IMR-90 (cell line): ENCODE data around the gene PSMG1. TPM values are rescaled to one million over a fixed set of nuclear protein-coding genes. Genes with fewer than 3 reads are reported as not detected.
"Not testable (repeated sequence)": the region's sequence is repeated elsewhere in the genome, so short reads cannot be mapped to it uniquely, and the experiment has no call there.

Experiments used
- ATAC-seq: fragments of 200-7000 bp; cut with Tn5 transposase; 2 replicates; pipeline ENCODE4 v1.9.1; 2020; ENCODE audit warnings: low read depth, mild to moderate bottlenecking, moderate library complexity
- BruUV-seq: library from RNA; stranded (reverse); fragments of 400-500 nt; replicated peaks from 2 replicates; lab custom pipeline; 2021; lab: Mats Ljungman, UMichigan
- CTCF ChIA-PET: fragments of 300-600 bp; formaldehyde crosslinking; extraction: SDS; loops from one replicate; lab custom pipeline; 2021; ENCODE audit warnings: antibody characterized with exemption; lab: Yijun Ruan, JAX
- POLR2A ChIA-PET: fragments of 300-600 bp; sonication (Branson Sonifier 250); formaldehyde crosslinking; loops from one replicate; lab custom pipeline; 2022; ENCODE audit warnings: antibody characterized with exemption; ENCODE audit not compliant: unreplicated experiment; lab: Charles Lee
- DNase-seq: peaks from one replicate; pipeline ENCODE4 v3.0.0; 2013
- H2AFZ ChIP-seq: replicated peaks from 2 replicates; pipeline ENCODE3; 2013; ENCODE audit warnings: low read length, mild to moderate bottlenecking; ENCODE audit not compliant: poor library complexity
- H2AK5ac ChIP-seq: 2 replicates; pipeline ENCODE4 v1.6.1; 2013; ENCODE audit warnings: low read depth, low read length, inconsistent platforms
- H2AK9ac ChIP-seq: replicated peaks from 2 replicates; pipeline ENCODE3; 2013; ENCODE audit warnings: mild to moderate bottlenecking, low read depth, low read length, moderate library complexity; ENCODE audit not compliant: poor library complexity
- H2BK120ac ChIP-seq: 2 replicates; pipeline ENCODE4 v1.6.1; 2013; ENCODE audit warnings: low read depth, low read length, inconsistent platforms
- H2BK15ac ChIP-seq: 3 replicates; pipeline ENCODE4 v1.6.1; 2013; ENCODE audit warnings: low read depth, low read length, inconsistent platforms
- H2BK20ac ChIP-seq: 2 replicates; pipeline ENCODE4 v1.6.1; 2013; ENCODE audit warnings: low read depth, mild to moderate bottlenecking, inconsistent platforms, low read length, moderate library complexity
- H2BK5ac ChIP-seq: 2 replicates; pipeline ENCODE4 v1.6.1; 2013; ENCODE audit warnings: mild to moderate bottlenecking, low read depth, low read length, inconsistent platforms; ENCODE audit not compliant: poor library complexity, severe bottlenecking
- H3K14ac ChIP-seq: replicated peaks from 2 replicates; pipeline ENCODE4 v1.6.1; 2013; ENCODE audit warnings: low read depth, low read length, inconsistent platforms
- H3K18ac ChIP-seq: 2 replicates; pipeline ENCODE4 v1.6.1; 2013; ENCODE audit warnings: low read depth, low read length, control low read depth
- H3K23ac ChIP-seq: 2 replicates; pipeline ENCODE4 v1.6.1; 2013; ENCODE audit warnings: low read depth, low read length, inconsistent platforms
- H3K27ac ChIP-seq: 2 replicates; pipeline ENCODE4 v1.5.1; 2013; ENCODE audit warnings: mild to moderate bottlenecking, control low read depth, low read length; ENCODE audit not compliant: insufficient read depth
- H3K27me3 ChIP-seq: 2 replicates; pipeline ENCODE4 v1.6.1; 2013; ENCODE audit warnings: low read length; ENCODE audit not compliant: control insufficient read depth, insufficient read depth
- H3K36me3 ChIP-seq: 2 replicates; pipeline ENCODE4 v1.6.1; 2013; ENCODE audit warnings: low read length, mixed read lengths; ENCODE audit not compliant: control insufficient read depth, insufficient read depth
- H3K4ac ChIP-seq: 2 replicates; pipeline ENCODE4 v1.6.1; 2013; ENCODE audit warnings: low read depth, low read length, inconsistent platforms
- H3K4me1 ChIP-seq: 2 replicates; pipeline ENCODE4 v1.6.1; 2013; ENCODE audit warnings: low read length, mixed read lengths; ENCODE audit not compliant: control insufficient read depth, insufficient read depth
- H3K4me2 ChIP-seq: 2 replicates; pipeline ENCODE4 v1.6.1; 2013; ENCODE audit warnings: low read depth, mild to moderate bottlenecking, control low read depth, low read length, moderate library complexity
- H3K4me3 ChIP-seq: 2 replicates; pipeline ENCODE4 v1.5.1; 2013; ENCODE audit warnings: low read depth, mild to moderate bottlenecking, control low read depth, low read length, moderate library complexity; ENCODE audit not compliant: insufficient read depth
- H3K56ac ChIP-seq: 2 replicates; pipeline ENCODE4 v1.6.1; 2013; ENCODE audit warnings: low read length, inconsistent platforms; ENCODE audit not compliant: insufficient read depth; ENCODE audit errors: extremely low read depth
- H3K79me1 ChIP-seq, 2 experiments: 2 replicates each; pipeline ENCODE4 v1.6.1; 2013; ENCODE audit warnings: low read length in 2 of 2, inconsistent platforms in 1 of 2, low read depth in 1 of 2
- H3K9ac ChIP-seq: 2 replicates; pipeline ENCODE4 v1.6.1; 2013; ENCODE audit warnings: low read depth, low read length, control low read depth
- H3K9me1 ChIP-seq: 2 replicates; pipeline ENCODE4 v1.6.1; 2013; ENCODE audit warnings: low read length, inconsistent platforms; ENCODE audit not compliant: insufficient read depth
- H3K9me3 ChIP-seq: 2 replicates; pipeline ENCODE4 v1.6.1; 2013; ENCODE audit warnings: low read length; ENCODE audit not compliant: control insufficient read depth, insufficient read depth
- H4K20me1 ChIP-seq: 2 replicates; pipeline ENCODE4 v1.6.1; 2013; ENCODE audit warnings: low read length, inconsistent platforms; ENCODE audit not compliant: insufficient read depth
- H4K5ac ChIP-seq: 2 replicates; pipeline ENCODE4 v1.6.1; 2013; ENCODE audit warnings: mild to moderate bottlenecking, low read depth, low read length, control low read depth
- H4K8ac ChIP-seq, 2 experiments: 2 replicates each; pipeline ENCODE4 v1.6.1; 2013; ENCODE audit warnings: low read depth in 2 of 2, low read length in 2 of 2, control low read depth in 1 of 2, inconsistent platforms in 1 of 2
- H4K91ac ChIP-seq: 2 replicates; pipeline ENCODE4 v1.6.1; 2013; ENCODE audit warnings: low read depth, low read length, inconsistent platforms; ENCODE audit not compliant: insufficient read depth
- RAD21 ChIP-seq: IDR thresholded peaks from 2 replicates; pipeline ENCODE4 v1.6.1; 2012; ENCODE audit warnings: low read length, improper control_type of control experiment
- SMC3 ChIP-seq: fragments of 150-350 bp; IDR thresholded peaks from 2 replicates; pipeline ENCODE4 v1.6.1; 2016; ENCODE audit warnings: low read depth, mild to moderate bottlenecking, antibody characterized with exemption, low read length, moderate library complexity
- WGBS, 2 experiments: methylation state at CpG; one replicate each; pipeline versions ENCODE4 v1.1.5 to v1.1.7; 2013; ENCODE audit warnings: missing lambda C conversion rate in 2 of 2; ENCODE audit not compliant: insufficient read length in 1 of 2; ENCODE audit errors: extremely low coverage in 2 of 2; 5-methylcytosine and 5-hydroxymethylcytosine counted together
- dilution Hi-C: fragments of 300-500 bp; cut with HindIII; formaldehyde crosslinking; loops from one replicate; pipeline ENCODE4 v1.14.3; 2018; ENCODE audit warnings: low sequenced_read_pairs; ENCODE audit not compliant: unreplicated experiment
- in situ Hi-C: fragments of 300-500 bp; cut with MboI; formaldehyde crosslinking; loops from 3 replicates; pipeline ENCODE4 v1.14.3; 2019; ENCODE audit warnings: low sequenced_read_pairs, inconsistent platforms, mixed read lengths
- intact Hi-C: fragments of 100-400 bp; cut with micrococcal nuclease; formaldehyde crosslinking; loops from 2 replicates; pipeline ENCODE4 v1.10.0; 2022
- polyA plus RNA-seq, 3 experiments: library from polyadenylated mRNA; depleted of rRNA; stranded (reverse); fragments of >200 nt; gene quantifications; 2 replicates each; pipeline ENCODE4 v1.2.3, GENCODE V29; 2012; ENCODE audit warnings: low replicate concordance in 1 of 3
- total RNA-seq: library from RNA; depleted of rRNA; stranded (reverse); fragments of >200 nt; gene quantifications from 2 replicates; pipeline ENCODE4 v1.2.3, GENCODE V29; 2012
- TF ChIP-seq, protein P1 (sequence below): conservative IDR thresholded peaks from 2 replicates; pipeline ENCODE4 v1.5.1; 2012; ENCODE audit warnings: mild to moderate bottlenecking, low read depth, low read length, improper control_type of control experiment

Gene PSMG1
- total and polyA plus RNA-seq, 2 of the 4 experiments (the other 2 are of a cell fraction) = 37.8 to 45.4 TPM

- H2BK15ac ChIP-seq, H4K5ac ChIP-seq, H2AK5ac ChIP-seq, H3K9ac ChIP-seq, in situ Hi-C loops, H2BK20ac ChIP-seq, H3K4me2 ChIP-seq, H3K36me3 ChIP-seq, dilution Hi-C loops, H3K27ac ChIP-seq, H3K9me1 ChIP-seq, H2AFZ ChIP-seq, H3K4me1 ChIP-seq, H4K8ac ChIP-seq, H3K14ac ChIP-seq, H3K23ac ChIP-seq, H3K4me3 ChIP-seq, H4K91ac ChIP-seq, H3K79me1 ChIP-seq, H3K18ac ChIP-seq, H2BK5ac ChIP-seq, H4K20me1 ChIP-seq, H3K9me3 ChIP-seq, H3K56ac ChIP-seq, H2AK9ac ChIP-seq, BruUV-seq: not testable (repeated sequence)
- ChIA-PET CTCF (interaction anchor here (1.4 to 1.5 kb wide), 2 partner anchors 39 to 631 kb away, joined by 3 to 4 read pairs; no protein-coding TSS in a partner anchor), POLR2A (interaction anchor here (0.6 kb wide), 1 partner anchor 413 kb away, joined by 3 read pairs; no protein-coding TSS in a partner anchor)
- Histone ChIP-seq H2BK120ac (0 out of 2 replicates have a peak overlapping the region, but pooled peaks have one; percentile 8), H3K4ac (0 out of 2 replicates have a peak overlapping the region, but pooled peaks have one; percentile 5), H3K27me3 (peaks cover 11% of the 10 kb centered on the region)
- TF ChIP-seq RAD21 (peak; percentile 63), SMC3 (peak; percentile 55)
- TF ChIP-seq, protein P1, sequence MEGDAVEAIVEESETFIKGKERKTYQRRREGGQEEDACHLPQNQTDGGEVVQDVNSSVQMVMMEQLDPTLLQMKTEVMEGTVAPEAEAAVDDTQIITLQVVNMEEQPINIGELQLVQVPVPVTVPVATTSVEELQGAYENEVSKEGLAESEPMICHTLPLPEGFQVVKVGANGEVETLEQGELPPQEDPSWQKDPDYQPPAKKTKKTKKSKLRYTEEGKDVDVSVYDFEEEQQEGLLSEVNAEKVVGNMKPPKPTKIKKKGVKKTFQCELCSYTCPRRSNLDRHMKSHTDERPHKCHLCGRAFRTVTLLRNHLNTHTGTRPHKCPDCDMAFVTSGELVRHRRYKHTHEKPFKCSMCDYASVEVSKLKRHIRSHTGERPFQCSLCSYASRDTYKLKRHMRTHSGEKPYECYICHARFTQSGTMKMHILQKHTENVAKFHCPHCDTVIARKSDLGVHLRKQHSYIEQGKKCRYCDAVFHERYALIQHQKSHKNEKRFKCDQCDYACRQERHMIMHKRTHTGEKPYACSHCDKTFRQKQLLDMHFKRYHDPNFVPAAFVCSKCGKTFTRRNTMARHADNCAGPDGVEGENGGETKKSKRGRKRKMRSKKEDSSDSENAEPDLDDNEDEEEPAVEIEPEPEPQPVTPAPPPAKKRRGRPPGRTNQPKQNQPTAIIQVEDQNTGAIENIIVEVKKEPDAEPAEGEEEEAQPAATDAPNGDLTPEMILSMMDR = peak; percentile 44
- peak; percentile 72 for ATAC-seq
- DNase-seq = peak; percentile 50
- 70% methylated on average over 2 of the region's 8 CpGs; no CpG with 5 or more reads in 1 of the 2 experiments for WGBS, 2 experiments
- intact Hi-C loops = loop anchor here (5.0 kb wide), 2 partner anchors 754 to 779 kb away; no protein-coding TSS in a partner anchor
Measured at GRCh38 chr21:39136138-39136537, 47.1 kb downstream of the PSMG1 start.
